Measurements from ENCODE around the gene TRIM7.

TRIM7 gene

DNA sequence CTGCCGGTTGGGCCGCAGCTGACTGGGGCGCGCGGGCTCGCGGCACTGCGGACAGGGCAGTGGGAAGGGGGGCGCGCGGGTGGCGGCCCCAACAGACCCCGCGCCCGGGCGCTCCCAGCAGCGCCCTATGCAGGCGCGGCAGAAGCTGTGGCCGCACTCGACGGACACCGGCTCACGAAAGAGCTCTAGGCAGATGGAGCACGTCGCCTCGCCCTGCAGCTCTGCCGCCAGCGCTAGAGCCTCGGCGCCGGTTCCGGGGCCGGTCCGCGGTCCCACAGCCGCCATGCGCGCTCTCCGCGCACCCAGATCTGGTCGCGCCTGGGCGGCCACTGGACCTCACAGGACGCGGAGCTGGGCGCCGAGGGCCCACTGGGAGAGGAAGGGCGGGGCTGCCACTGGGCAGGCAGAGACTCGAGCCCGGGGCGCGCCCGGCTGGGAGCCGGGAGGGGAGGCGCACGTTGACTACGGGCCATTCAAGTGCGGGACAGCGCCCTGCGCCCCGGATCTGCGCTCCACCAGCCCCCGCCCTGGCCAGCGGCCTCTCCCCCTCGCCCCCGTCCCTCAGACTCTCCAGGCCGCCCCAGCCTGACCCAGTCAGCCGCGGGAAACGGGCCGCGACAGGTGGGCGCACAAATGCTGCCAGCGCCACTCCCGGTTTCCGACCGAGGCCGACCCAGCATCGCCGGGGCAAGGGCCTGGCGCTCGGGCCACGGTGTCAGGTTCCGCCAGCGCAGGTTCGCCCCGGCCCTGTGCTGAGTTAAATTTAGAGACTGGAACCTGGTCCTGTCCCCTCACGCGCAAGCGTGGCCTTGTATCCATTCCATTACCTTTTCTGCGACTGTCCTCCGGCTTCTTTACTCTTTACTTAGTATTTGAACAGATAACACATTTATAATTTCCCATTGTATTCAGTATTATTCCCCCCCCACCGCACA lies at the start of gene TRIM7:
TRIM7 (minus strand) TSS at position 371 of the 935 bp plus-strand sequence; CDS start at position 285, 86 bp downstream.
- DNase-seq (ENCODE audit: low read depth), result no peak

DNA sequence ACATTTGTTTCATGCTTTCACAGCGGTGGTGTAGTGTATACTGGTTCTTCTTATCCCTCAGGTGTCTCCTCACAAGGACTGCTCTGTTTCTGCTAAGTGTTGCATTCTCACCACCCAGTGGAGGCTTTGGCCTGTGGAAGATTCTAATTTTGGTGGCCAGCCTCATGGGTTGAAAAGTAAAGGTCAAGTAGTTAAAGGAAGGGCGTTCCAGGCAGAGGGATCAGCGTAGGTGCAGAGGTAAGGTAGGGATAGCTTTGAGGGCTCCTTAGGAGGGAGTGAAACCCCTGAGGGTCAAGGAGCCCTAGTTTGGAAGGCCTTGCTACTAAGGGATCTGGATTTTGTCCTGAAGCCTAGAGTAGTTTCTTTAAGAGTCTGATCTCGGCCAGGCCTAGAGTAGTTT lies 43.3 kb upstream of the TRIM7 start:
- no peak for DNase-seq (ENCODE audit: low read depth)

DNA sequence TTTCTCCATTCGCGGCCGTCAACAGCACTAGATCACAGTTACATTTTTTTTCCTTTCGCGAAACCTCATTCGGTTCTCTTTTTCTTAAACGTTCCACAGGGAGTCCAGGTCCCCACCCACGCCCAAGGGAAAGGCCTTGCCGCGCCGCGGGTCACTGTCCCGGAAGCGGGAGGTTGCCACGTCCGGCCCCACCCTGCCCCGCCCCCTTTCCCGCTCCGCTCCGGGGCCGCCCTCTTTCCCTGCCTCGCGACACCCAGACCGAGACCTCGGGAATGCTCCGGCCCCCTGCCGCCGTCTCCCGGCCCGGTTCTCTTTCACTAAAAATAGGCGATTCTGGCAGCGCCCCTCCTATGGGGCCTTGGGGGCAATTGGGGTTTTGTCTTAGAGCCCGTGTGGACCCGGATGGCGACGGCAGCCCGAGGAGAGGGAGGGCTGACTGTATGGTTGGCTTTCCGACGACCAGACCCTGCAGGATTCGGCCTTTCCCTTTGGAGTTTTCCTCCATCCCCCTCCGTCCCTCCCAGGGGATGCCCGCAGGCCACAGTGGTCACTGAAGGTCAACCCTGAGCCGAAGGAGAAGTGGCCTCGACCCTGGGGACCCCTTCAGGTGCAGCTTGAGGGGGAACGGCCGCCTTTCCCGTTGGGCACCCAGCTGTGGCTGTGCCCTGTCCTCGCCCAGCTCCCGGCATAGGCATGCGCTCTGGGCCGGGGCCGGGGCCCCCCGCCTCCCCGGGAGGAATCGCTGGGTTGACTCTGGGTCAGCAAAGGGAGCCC lies 41.5 kb upstream of the TRIM7 start:
- peak; percentile 59 for DNase-seq (ENCODE audit: low read depth)

DNA sequence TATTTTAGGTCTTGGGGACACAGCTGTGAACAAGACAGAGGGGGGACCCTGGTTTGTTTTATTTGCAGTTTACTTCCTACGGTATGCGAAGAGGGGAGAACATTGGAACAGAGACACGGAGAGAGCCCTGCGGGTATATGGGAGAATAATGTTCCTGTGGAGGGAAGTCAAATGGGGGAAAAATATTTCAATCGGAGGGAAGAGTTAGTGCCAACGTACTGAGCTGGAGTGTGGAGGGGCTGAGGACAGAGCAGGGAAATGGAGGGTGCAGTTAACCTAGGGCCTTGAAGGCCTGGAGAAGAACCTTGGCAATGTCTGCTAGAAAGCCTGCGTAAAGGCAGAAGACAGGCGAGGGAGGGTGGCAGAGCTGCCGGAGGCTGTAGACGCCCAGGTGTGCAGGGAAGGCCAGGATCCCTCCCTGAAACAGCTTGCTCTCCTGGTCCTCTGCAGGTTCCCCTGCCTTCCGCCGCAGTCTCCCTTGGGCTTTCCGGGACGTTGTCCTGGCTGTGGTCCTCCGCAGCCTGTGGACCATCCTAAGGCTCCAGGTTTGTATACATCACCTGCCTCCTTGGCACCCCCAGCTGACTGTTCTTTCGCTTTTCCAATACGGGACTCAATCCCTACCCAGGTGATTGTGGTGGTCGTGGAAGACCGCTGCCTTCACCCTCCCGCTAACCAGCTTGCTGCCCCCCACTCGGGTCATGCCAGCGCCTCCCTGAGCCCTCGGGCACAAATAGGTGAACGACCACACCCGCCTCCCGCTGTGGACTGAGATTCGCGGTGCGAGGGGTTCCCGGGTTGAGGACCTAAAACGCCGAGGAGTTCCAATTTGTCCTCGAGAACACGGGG lies 40.7 kb upstream of the TRIM7 start:
- DNase-seq (ENCODE audit: low read depth), result no peak

DNA sequence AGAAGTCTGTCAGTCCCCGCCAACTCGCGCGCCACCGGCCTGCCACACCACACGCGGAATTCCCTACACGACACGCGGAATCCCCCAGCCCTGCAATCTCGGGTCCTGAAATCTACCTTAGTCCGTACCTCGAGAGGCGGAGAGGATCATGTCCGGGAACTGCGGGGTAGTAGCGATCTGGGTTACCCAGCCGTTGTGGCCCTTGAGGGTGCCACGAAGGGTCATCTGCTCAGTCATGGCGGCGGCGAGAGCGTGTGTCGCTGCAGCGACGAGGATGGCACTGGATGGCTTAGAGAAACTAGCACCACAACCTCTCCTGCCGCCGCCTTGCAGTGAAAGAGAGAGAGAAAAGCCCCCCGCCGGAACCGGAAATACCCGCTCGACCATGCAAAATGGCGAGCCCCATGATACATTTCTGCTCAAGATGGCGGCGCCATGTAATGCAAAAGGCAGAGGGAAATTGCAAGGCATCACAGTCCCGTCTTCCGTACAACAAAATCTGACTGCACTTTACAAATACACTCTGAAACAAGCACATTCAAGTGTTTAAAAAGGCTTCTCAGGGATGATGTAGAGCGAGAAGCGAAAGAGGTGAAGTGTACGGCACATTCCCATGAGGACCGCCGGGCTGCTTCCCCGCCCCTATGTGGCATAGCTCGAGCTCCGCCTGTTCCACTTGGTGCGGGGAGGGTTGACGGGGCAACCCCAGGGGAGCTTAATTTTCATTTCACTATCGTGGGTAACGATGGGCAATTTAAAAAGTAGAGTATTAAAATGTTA lies 38.8 kb upstream of the TRIM7 start, which contains the start of gene RACK1:
RACK1 (minus strand) TSS at position 343 of the 780 bp plus-strand sequence; CDS start at position 237, 106 bp downstream.
- peak; percentile 86 for DNase-seq (ENCODE audit: low read depth)

DNA sequence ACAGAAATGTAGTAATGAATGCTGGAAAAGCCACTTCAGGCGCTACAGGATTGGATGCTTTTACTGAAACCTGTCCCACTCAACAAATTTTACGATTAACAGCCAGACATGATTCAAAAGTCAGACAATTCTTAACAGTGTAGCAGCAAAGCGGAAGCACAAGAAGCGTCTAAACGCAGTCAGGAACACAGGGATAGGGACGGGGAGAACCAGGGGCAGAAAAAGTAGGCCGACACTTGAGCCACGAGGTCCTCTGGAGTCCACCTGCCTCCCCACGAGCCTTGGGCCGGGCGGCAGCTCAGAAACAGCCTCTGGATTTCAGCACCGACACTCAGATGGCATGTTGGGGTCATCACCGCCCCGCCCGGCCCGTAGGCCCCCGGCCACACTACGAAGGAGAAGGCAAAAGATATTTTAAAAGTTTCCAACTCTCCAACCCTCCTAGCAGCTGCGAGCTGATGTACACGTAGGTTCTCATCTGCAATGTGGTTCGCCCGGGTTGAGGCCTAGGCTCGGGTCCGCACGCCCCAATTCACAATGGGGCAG lies 38.1 kb upstream of the TRIM7 start:
- DNase-seq (ENCODE audit: low read depth), result no peak

DNA sequence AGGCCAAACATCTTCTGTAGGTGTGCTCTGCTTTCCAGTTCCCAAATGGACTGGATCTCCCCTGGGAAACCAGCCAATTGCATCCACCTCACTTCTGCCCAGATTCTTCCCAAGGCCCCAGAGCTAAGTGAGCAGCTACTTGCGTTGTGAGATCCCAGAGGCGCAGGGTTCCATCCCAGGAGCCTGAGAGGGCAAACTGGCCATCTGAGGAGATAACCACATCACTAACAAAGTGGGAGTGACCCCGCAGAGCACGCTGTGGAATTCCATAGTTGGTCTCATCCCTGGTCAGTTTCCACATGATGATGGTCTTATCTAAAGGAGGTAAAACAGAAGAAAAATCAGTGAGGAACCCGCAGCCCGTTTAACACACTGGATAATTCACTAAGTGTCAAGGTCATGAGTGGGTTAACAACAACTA lies 37.0 kb upstream of the TRIM7 start:
- no peak for DNase-seq (ENCODE audit: low read depth)

DNA sequence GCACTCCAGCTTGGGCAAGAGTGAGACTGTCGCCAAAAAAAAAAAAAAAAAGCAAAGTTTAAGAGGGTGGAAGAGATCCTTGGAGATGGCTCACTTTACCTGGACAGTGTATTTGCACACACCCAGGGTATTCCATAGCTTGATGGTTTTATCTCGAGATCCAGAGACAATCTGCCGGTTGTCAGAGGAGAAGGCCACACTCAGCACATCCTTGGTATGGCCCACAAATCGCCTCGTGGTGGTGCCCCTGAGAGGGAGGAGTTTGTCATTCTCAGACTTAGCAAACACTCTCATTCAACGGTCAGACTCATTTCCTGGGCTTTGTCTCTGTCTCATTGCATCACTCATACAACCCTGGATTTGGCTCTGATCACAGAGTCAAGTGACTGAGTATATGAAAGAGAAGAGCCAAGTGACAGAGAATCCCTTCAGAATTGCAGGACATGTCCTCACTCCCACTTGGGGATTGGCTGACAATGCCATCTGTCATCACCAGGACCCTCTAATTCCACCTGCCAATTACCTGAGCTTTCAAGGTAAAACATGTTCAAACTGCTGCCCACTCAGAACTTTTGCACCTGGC lies 36.5 kb upstream of the TRIM7 start:
- DNase-seq (ENCODE audit: low read depth), result no peak

DNA sequence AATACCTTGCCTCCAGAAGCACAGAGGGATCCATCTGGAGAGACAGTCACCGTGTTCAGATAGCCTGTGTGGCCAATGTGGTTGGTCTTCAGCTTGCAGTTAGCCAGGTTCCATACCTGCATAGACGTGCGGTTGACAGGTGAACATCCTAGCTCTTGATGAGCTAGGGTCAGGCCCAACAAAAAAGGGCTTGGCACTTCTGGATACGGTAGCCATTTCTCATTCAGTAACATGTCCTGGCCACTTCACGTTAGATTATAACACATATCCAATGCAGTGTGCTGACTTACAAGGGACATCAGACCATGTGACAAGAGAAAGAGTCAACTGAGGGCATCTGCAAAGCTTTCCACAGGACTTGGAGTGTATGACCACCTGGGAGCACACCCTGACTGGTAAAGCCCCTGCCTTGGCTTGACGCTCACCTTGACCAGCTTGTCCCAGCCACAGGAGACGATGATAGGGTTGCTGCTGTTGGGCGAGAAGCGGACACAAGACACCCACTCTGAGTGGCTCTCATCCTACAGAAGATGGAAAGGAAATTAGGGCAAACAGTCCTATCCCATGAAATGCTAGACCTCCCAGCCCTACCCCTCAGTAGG lies 34.2 kb upstream of the TRIM7 start:
- no peak for DNase-seq (ENCODE audit: low read depth)

DNA sequence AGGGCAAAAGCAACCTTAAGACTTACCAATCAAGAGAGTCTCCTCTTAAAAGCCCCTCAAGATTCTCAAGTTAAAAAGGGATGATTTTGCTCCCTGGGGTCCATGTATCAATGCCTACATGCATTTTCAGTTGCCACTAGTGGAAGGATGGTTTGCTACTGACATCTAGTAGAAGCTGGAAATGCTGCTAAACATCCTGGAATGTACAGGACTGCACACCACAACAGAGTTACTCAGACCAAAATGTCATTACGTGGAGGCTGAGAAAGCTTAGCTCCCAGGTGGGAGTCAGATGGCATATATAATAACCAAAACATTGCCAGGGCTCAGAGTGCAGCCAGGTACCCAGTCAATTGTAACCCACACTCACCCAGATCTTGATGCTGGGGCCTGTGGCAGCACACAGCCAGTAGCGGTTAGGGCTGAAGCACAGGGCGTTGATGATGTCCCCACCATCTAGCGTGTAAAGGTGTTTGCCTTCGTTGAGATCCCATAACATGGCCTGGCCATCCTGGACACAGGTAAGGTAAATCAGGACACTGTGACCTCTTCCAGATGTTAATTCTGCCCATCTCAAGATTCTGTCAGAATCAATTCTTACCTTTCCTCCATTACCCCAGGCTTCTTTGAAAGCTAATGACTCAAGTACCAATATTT lies 32.9 kb upstream of the TRIM7 start:
- no peak for DNase-seq (ENCODE audit: low read depth)

DNA sequence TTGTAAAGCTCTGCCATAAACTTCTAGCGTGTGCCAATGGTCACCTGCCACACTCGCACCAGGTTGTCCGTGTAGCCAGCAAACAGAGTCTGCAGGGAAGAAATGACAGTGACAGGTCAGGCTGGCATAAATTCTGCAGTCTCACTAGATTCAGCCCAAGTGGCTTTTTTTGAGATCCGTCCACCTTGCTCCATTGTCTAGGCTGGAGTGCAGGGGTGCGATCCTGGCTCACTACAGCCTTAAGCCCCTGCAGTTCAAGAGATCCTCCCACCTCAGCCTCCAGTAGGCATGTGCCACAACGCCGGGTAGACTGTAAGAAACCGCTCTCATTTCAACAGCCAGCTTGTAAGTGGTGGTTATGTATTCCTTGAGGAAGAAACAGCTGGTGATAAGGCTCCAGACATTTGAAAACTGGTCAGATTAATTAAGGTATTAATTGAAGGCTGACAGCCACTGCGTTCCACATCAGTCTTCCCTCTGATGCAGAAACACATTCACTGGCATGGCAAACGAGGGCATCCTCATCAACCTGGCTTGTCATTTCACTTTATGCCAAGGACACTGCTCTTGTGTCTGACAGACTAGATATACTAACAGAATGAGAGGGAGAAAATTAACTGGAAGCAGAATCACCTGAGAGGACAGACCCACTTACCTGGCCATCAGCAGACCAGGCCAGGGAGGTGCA lies 32.1 kb upstream of the TRIM7 start:
- no peak for DNase-seq (ENCODE audit: low read depth)

DNA sequence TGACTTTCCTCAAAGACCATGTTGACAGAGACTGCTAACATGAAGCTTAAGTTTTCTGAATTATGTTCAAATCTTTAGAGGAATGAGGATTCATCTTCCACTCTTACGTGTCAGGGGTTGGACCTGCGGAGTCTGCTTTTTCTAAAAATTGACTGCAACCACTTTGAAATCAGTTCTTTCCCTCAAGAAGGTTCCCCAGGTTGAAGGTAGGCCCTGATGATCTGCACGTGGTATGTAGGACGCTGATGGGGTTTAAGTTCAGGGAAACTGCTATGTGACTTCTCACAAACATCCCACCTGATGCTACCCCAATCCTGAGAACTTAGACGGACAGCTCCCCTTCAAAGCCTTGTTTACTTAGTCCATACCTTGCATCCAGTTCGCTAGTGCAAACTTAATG lies 31.5 kb upstream of the TRIM7 start:
- no peak for DNase-seq (ENCODE audit: low read depth)

DNA sequence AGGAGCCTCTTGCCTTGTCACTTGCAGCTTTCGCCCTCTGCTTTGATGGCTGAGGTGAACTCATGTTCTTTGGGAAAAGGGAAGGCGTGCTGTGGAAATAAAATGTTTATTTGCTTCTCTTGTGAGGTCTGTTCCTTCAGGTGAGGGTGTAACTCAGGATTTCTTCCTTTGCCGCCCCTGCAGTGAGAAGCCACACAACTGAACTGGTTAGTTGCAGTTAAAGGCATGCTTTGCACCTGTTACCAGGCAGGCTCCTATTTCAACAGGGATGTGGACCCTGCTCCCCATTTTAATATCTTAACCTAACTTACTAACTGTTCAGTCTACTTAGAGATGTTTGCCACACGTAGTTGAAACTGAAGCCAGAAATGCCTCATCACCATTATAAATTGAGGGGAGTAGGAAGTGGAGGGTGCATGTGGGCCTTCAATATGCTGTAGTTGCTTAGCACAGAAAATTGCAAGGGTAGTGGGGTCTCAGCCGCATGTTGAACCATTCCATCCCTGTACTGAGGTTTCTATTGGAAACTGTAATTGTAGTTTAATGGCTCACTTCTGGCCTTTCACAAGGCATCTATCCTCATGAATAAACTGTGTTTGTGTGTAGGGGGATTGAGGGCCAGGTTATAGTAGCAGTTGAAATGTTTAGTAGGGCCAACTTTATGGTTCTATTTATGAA lies 30.8 kb upstream of the TRIM7 start:
- no peak for DNase-seq (ENCODE audit: low read depth)

DNA sequence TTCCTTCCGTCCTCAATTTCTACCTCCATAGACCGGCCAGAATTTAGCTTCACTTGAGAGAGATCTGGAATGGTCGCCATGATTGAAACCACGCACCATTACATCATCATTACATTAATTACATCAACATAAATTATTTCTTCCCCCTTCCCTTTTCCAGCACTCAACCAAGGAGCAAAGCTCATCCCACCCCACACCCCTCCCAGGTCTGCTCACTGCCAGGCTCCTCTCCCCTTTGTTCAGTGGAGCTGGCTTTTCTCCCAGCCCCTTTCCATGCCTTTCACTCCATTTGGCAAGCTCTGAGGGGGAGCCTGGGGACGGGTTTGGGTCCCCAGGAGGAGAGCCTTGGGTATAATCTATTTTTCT lies 30.3 kb upstream of the TRIM7 start:
- no peak for DNase-seq (ENCODE audit: low read depth)

DNA sequence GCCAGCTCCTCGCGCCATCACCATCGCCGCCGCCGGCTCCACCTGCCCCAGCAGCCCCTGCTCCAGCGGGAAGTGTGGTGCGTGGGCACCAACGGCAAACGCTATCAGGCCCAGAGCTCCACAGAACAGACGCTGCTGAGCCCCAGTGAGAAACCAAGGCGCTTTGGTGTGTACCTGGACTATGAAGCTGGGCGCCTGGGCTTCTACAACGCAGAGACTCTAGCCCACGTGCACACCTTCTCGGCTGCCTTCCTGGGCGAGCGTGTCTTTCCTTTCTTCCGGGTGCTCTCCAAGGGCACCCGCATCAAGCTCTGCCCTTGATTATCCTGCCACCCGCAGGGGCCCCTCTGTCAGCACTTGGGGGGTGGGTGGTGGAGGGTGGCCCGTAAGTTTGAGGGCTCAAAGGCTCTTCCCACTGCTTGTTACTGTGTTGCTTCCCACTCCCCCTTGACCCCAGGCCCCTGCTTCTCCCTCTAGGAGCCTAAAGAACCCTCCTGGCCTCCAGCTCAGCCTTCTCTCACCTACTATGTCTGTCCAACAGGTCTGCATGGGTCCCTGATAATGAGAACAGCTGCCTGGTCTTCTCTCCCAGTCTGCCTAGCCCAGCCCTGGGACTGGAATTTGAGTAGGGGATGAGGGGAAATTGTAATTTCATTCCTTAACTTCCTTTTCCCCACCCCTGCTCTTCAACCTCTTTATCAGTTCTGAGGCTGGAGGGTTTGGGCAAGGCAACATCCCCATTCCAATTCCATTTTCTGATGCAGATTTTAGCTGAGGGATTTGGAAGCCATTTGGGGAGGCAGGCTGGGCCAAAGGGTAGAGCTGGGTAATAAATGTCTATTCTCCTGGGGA lies 29.7 kb upstream of the TRIM7 start:
- DNase-seq (ENCODE audit: low read depth), result no peak

DNA sequence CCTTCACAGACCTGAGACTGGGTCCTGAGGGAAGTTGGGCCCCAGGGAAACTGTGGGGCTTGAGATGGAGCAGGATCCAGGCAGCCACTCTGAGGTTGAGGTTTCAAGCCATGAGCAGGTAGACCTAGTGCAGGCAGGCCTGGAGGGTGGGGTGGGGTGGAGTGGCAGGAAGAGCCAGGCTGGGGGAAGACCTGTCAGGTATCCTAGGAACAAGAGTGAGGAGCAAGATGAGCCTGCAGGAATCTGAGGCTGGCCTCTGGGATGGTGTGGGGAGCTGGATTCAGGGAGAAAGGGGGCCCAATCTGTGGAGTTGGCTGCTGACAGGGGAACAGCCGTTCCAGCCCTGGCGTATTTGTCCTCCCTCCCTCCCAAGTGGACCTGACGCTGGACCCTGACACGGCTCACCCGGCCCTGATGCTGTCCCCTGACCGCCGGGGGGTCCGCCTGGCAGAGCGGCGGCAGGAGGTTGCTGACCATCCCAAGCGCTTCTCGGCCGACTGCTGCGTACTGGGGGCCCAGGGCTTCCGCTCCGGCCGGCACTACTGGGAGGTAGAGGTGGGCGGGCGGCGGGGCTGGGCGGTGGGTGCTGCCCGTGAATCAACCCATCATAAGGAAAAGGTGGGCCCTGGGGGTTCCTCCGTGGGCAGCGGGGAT lies 28.9 kb upstream of the TRIM7 start:
- no peak for DNase-seq (ENCODE audit: low read depth)
